Ramos (cell line): ENCODE data around the gene SNX7.

Source experiments
- in situ Hi-C: fragments of 300-500 bp; cut with MboI; formaldehyde crosslinking; loops from one replicate; pipeline ENCODE4 v1.14.3; 2022; ENCODE audit warnings: low sequenced_read_pairs; ENCODE audit not compliant: unreplicated experiment

Gene SNX7

GRCh38 chr1:98696077-98696476, 34.6 kb downstream of the SNX7 start:
- in situ Hi-C loops: no loop called here

DNA sequence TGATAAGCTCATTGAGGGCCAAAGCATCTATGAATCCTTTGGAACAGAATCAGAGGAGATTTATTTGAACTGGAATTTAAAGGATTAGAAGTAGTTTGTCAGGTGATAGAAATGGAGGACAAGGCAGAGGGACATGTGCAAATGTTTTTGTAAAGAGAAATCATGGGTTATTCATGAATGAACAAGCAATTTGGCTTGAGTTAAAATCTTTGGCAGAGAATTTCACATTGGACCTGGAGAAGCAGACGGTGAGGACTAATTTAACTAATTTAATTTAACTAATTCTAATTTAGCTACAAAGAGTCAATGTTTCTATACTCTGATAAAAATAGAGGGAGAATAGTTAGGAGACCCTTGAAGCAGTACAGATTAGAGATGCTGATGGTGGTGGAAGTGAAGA, 36.3 kb downstream of the SNX7 start:
- in situ Hi-C loops: no loop called here

- in situ Hi-C loops: no loop called here
Measured at GRCh38 chr1:98698625-98699024, 37.1 kb downstream of the SNX7 start.

- in situ Hi-C loops: no loop called here
Measured at GRCh38 chr1:98700228-98700627, 38.7 kb downstream of the SNX7 start.

DNA sequence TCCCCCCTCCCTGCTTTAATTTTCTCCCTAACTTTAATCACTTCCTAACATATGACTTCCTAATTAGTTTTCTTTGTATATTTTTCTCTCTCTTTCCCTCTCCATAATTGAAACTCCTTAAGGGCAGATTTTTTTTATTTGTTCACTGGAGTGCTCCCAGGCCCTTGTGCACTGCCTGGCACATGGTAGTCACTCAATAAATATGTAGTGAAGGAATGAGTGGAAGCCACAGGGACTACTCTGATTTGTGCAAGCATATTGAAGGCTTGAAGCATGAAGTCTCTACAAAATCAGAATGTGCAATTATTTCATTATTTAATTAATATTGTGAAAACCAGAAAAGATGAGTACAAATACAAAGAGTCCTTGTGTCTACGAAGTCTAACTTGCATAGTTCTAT, 41.5 kb downstream of the SNX7 start:
- in situ Hi-C loops: no loop called here

GRCh38 chr1:98704474-98704873, 43.0 kb downstream of the SNX7 start:
- in situ Hi-C loops: no loop called here

- in situ Hi-C loops: no loop called here
Measured at GRCh38 chr1:98704971-98705370, 43.5 kb downstream of the SNX7 start.

DNA sequence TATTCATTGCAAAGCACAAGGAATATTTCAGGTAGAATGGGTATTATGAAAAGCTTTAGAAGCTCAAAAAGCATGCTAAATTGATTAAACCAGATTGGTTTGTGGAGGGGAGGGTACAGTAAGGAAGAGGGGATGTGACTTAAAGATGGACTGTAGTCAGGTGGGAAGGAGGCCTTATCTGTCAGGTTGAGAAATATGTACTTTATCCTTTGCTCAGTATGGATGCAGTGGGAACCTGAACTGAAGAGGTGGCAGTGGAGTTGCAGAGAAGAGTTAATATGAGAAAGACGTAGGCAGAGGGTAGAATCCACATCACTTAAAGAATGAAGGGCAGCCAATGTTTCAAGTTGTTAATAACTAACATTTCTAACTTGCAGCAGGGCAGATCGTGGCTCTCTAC, 44.1 kb downstream of the SNX7 start:
- in situ Hi-C loops: no loop called here

GRCh38 chr1:98706173-98706843, 44.8 kb downstream of the SNX7 start:
- in situ Hi-C loops: no loop called here

DNA sequence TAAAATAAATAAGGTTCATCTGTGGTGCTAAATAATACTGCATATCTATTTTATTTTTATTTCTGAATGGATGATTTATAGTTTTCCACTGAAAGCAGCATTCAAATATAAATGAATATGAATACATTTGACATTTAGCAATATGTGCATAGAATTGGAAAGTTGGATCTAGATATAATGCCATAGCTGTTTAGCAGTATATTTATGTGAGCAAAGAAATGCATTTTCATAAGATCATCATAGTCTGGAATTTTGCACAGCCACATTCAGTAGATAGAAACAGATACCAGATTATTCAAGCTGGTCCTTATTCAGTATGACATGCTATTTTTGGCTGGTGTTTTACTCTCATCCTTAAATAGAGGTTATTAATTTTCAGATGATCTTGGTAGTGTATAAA, 46.0 kb downstream of the SNX7 start:
- in situ Hi-C loops: no loop called here

DNA sequence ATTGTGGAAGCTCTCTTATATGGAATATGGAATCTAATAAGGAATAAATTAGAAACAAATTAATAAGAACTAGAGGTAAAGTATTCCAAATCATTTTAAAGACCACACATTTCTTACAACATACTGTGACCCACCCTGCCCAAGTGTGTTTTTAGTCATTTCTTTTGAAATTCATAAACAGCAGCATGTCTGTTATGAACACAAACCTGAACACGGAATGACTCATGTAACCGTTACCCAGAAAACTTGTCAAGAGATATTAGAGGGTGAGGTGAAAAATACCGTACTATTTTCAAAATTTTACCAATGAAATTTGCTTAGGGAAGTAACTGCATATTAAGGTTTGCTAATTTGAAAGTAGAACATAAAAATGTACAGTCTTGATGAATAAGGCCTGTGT, 48.4 kb downstream of the SNX7 start:
- in situ Hi-C loops: no loop called here

DNA sequence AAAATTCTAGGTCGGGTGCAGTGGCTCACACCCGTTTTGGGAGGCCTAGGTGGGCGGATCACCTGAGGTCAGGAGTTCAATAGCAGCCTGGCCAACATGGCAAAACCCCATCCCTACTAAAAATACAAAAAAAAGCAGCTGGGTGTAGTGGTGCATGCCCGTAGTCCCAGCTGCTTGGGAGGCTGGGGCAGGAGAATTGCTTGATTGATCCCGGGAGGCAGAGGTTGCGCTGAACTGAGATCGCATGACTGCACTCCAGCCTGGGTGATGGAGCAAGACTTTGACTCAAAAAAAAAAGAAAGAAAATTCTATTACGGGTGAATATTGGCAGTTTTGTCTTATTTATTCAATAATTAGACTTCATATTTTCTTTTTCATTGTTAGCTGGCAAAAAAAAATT, 62.1 kb downstream of the SNX7 start:
- in situ Hi-C loops: no loop called here

- in situ Hi-C loops: no loop called here
Measured at GRCh38 chr1:98732985-98733781, 71.7 kb downstream of the SNX7 start.

- in situ Hi-C loops: no loop called here
Measured at GRCh38 chr1:98733782-98734112, 72.2 kb downstream of the SNX7 start.

DNA sequence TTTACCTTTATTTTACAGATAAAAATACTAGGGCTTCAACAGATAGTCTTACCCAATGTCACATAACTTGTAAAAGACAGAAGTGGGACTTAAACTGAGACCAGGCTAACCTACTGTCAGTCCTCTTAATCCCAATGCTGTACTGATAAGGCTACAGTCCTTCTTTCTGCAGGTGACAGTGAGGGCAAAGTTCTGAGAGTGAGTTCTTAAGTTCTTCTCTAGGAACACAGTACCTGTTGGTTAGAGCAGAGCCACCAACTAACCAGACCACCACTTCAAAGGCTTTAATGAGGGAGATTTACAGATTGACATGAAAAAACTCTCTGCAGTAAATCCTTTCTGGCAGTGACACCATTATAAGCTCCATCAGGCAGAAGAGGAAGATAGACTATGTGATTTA, 74.2 kb downstream of the SNX7 start:
- in situ Hi-C loops: no loop called here

- in situ Hi-C loops: no loop called here
Measured at GRCh38 chr1:98737835-98738234, 76.3 kb downstream of the SNX7 start.

DNA sequence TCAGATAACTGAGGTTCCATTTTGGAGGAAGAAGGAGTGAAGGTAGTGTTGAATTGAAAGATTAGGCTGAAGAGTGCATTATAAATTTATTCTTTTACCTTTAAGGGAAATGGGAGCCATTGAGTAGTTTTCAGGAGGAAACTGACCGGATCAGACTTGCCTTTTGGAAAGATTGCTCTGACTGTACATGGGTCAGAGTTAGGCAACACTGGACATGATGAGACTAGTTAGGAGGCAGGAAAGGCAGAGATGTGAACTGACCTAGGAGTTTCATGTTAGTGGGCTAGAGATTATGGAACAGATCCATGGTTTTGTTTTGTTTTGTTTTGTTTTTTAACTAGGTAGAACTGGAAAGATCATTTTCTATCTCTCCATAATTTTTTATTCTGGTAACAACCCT, 78.2 kb downstream of the SNX7 start:
- in situ Hi-C loops: no loop called here

GRCh38 chr1:98741164-98741563, 79.6 kb downstream of the SNX7 start:
- in situ Hi-C loops: no loop called here

- in situ Hi-C loops: no loop called here
Measured at GRCh38 chr1:98749152-98749756, 87.7 kb downstream of the SNX7 start.

DNA sequence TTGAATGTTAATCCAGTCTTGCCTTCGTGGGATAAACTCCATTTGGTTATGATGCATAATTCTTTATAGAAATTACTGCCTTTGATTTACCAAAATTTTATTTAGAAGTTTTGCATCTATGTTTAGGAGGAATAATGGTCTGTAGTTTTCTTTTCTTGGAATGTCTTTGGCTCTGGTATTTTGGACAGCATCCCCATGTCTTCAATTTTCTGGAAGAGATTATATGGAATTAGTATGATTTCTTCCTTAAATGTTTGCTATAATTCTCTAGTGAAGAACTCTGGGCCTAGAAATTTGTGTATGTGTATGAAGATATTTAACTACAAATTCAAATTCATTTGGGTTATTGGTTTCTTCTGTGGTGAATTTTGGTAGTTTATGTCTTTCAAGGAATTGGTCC, 92.7 kb downstream of the SNX7 start:
- in situ Hi-C loops: no loop called here

DNA sequence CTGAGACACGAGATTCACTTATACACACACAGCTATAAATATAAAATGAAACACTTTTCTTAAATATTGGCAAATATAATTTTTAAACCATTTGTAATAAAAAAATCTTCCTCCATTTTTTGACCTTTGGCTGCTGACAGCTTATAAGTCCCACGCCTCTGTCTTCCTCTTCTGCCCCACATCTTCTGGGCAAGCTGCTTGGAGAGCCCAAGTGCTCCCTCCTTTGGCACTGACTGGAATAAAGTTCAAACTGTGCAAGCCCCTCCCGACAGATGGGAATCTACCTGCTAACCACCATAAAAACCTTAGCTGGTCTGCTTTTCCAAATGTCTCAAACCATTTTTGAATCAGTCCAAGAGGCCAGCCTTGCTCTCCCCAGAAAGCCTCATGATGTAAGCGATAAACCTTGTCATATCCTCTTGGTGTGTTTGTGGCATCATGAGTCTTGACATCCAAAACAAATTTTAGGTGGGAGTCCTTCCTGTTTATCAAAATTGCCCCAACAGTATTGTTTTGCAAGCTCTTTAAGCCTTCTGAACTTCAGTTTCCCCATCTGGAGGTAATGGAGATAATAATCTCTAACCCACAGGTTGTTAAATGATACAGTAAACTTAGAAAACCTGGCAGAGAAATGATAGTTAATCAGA, 99.8 kb downstream of the SNX7 start:
- in situ Hi-C loops: no loop called here
